Measurements from ENCODE around the gene NPIPB8.
"Not testable (repeated sequence)": the region's sequence is repeated elsewhere in the genome, so short reads cannot be mapped to it uniquely, and the experiment has no call there.

Gene NPIPB8

DNA sequence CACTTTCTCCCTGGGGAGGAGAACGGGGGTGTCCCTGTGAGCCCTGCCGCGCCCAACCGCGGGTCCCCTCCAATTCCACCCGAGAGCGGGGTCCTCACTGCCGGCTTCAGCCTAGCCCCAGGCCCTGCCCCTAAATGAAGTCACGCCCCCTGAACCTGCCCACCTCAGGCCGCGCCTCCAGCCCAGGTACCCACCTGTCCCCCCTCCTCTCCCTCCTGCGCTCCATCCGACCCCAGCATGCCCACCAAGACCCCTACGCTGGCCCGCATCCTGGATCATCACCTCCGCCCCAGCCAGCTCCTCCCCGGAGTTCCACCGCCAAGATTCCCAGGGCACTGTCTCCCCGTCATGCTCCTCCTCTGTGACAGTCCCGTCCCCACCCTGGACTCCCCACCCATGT lies 36.9 kb upstream of the NPIPB8 start:
- not testable (repeated sequence) for DNase-seq (ENCODE audit: low spot score in 2 of 2); H3K36me3 Mint-ChIP-seq; H3K4me1 Mint-ChIP-seq; H3K9me3 Mint-ChIP-seq; H3K27me3 Mint-ChIP-seq; H3K4me3 Mint-ChIP-seq; H3K27ac Mint-ChIP-seq; ATAC-seq (ENCODE audit: low read depth)

DNA sequence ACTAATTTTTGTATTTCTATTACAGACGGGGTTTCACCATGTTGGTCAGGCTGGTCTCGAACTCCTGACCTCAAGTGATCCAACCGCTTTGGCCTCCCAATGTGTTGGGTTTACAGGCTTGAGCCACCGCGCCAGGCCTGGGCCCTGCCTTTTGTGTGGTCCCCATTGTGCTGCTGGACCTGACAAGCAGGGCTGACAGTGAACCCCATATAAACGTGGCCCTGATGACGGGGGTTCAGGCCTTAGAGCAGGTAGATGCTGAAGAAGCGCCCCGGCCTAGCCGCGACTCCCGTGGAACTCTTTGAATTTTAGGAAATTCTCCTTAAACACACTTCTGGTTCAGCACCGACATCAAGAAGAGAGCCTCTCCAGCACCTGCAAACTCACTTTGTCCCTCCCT lies 36.3 kb upstream of the NPIPB8 start:
- not testable (repeated sequence) for DNase-seq (ENCODE audit: low spot score in 2 of 2); H3K27me3 Mint-ChIP-seq; ATAC-seq (ENCODE audit: low read depth); H3K36me3 Mint-ChIP-seq; H3K27ac Mint-ChIP-seq; H3K4me1 Mint-ChIP-seq; H3K9me3 Mint-ChIP-seq
- peak overlapping the region; percentile 51 for H3K4me3 Mint-ChIP-seq

DNA sequence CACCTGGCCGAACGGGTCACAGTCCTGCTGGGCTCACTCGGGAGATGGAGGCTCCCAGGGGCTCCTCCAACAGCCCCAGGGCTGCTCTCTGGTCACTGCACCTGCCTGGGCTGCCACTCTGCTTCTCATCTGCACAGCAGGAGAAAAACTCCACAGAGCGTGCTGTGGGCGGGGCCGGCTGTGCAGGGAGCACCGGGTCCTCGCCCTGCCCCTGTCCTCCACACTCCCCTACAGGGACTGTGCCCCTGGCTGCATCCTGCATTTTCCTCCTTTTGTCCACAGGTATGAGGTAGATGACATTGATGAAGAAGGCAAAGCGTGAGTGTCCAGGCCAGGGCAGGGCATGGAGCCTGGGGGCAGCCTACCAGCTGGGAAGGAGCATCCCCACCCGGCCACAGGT lies 35.8 kb upstream of the NPIPB8 start:
- not testable (repeated sequence) for ATAC-seq (ENCODE audit: low read depth); H3K27ac Mint-ChIP-seq; H3K27me3 Mint-ChIP-seq; H3K9me3 Mint-ChIP-seq; DNase-seq (ENCODE audit: low spot score in 2 of 2); H3K36me3 Mint-ChIP-seq; H3K4me1 Mint-ChIP-seq; H3K4me3 Mint-ChIP-seq

DNA sequence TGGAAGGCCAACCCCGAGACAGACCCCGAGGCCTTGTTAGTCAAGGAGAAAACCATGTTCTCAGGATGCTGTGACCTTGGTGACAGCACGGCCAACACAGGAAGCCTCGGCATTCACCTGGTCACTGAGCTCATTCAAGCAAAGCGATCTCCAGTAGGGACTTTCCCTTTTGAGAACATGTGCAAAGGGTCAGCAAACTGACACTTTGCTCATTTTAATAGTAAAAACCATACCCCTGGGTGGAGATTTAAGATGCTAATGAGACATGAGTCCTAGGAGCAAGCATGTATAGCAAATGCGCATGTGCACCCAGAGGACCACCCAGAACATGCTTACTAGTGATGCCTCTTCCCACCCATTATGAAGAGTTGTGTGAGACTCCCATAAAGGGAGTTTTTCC lies 35.3 kb upstream of the NPIPB8 start:
- no peak for ATAC-seq (ENCODE audit: low read depth)
- Mint-ChIP-seq H3K27ac (no peak overlapping the region), H3K27me3 (no peaks in the 10 kb centered on the region), H3K36me3 (no peaks in the 10 kb centered on the region), H3K4me3 (no peak overlapping the region), H3K4me1 (peaks cover 3% of the 10 kb centered on the region), H3K9me3 (no peaks in the 10 kb centered on the region)
- no peak for DNase-seq (ENCODE audit: low spot score in 2 of 2)

DNA sequence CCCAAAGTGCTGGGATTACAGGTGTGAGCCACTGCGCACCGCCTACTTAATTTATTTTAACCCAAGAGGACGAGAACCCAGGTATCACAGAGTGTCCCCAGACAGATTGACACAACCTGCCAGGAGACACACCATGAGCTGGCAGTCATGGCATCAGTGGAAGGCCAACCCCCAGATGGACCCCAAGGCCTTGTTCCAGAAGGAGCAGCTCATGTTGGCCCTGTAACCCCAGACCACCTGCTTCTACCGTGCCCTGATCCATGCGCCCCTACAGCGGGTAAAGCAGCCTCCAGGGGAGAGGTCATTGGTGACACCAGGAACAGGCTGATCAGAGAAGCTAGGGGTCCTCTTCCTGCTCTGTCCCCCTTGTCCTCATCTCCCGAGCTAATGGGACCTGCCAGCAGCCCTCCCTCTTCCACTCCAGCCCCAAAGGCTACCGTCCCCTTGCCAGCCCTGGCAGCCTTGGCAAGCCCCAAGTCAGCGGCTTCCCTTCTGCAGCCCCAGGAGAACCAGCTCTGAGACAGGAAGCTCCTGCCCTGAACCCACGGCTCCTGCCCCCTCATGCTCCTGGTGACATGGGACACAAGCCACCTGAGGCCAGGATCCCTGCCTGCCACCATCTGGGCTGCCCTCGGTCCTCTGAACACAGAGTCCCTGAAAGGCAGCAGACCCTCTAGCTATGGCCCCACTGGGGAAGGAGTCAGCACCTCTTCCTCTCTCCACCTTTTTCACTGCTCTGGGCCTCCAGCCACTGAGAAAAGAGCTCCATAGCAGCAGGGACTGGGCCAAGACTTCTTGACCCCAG lies 34.3 kb upstream of the NPIPB8 start:
- no peaks in the 10 kb centered on the region for H3K27me3 Mint-ChIP-seq
- peaks cover 3% of the 10 kb centered on the region for H3K4me1 Mint-ChIP-seq
- no peaks in the 10 kb centered on the region for H3K36me3 Mint-ChIP-seq
- DNase-seq (ENCODE audit: low spot score in 2 of 2) (no peak), ATAC-seq (ENCODE audit: low read depth) (no peak)
- no peak overlapping the region for H3K27ac Mint-ChIP-seq
- no peaks in the 10 kb centered on the region for H3K9me3 Mint-ChIP-seq
- no peak overlapping the region for H3K4me3 Mint-ChIP-seq

DNA sequence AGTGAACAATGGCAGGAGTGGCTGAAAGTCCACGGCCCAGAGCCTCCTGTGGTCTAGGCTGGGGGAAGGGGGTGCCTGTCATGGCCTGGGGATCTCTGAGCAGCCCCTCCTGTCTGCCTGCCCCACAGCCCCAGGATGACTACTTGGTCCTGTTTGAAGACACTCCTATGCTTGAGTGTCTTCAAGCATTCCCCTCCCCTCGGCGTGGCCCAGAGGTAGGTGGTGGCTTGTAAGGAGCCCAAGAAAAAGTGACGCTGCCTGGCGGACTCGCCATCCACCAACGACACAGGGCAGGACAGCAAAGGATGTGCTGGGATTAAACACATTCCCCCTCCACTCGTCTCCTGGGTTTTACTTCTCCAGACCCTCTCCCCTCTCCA lies 33.7 kb upstream of the NPIPB8 start:
- H3K9me3 Mint-ChIP-seq = no peaks in the 10 kb centered on the region
- no peak for DNase-seq (ENCODE audit: low spot score in 2 of 2)
- peaks cover 3% of the 10 kb centered on the region for H3K4me1 Mint-ChIP-seq
- no peak for ATAC-seq (ENCODE audit: low read depth)
- no peak overlapping the region for H3K4me3 Mint-ChIP-seq
- no peak overlapping the region for H3K27ac Mint-ChIP-seq
- H3K27me3 Mint-ChIP-seq = no peaks in the 10 kb centered on the region
- no peaks in the 10 kb centered on the region for H3K36me3 Mint-ChIP-seq

DNA sequence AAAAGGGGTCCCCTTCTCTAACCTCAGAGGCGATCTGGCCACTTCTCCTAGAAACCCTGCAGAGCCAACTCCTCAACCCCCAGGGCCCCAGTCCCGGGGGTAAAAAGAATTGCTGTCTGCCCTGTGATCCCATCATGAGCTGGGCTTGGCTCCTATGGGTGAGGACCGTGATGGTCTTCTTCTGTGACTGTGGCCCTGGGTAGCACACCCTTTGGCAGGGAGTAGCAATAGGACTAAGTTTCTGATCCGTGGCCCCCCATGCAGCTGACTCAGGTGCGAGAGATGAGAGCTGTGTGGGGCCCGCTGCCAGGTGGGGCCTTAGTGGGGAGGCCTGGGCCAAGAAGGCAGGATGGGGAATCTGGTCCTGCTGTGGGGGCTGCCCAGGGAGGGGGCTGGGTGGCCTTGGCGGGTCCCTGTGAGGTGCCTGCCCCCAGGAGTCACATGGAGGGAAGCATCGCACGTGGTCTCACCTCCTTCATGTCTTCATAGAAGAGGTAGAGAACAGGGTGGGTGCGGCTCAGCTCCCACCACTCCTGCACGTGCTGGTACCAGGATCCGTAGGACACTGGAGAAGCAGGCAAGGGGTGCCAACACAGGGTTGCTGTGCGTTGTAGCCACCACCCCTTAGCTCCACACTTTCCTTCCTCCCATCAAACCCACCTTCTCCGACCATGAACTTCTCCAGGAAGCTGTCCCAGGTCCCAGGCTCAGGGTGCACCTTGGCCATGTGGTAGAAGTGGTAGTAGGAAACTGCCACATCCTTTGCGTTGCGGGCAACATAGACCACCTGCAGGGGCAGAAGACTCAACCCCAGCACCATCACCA lies 31.4 kb upstream of the NPIPB8 start:
- DNase-seq (ENCODE audit: low spot score in 2 of 2) (no peak), ATAC-seq (ENCODE audit: low read depth) (no peak)
- no peaks in the 10 kb centered on the region for H3K36me3 Mint-ChIP-seq
- H3K4me1 Mint-ChIP-seq = peaks cover 5% of the 10 kb centered on the region
- H3K4me3 Mint-ChIP-seq = no peak overlapping the region
- no peaks in the 10 kb centered on the region for H3K9me3 Mint-ChIP-seq
- H3K27ac Mint-ChIP-seq = no peak overlapping the region
- H3K27me3 Mint-ChIP-seq = no peaks in the 10 kb centered on the region

DNA sequence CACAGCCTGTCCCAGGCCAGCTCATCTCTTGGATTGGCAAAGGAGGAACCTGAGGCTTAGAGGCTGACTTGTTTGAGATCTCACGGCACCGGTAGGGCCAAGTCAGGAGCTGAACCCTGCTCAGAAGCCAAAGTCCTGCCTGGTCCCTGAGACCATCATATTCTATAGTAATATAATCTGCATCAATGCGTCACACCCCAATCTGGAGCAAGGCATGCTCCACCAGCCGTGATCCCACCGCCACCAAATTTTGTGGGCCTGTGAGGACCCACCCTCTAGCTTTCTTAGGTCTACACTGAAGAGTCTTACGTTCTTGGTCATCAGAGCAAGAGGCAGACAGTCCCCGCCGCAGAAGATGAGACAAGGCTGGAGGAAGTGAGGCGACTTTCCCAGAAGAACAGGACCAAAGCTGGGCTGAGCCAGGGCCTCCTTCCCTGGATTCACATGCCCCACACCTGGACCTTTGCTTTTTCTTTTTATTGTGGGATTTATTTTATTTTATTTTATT lies 30.7 kb upstream of the NPIPB8 start:
- DNase-seq (ENCODE audit: low spot score in 2 of 2) (no peak), ATAC-seq (ENCODE audit: low read depth) (no peak)
- Mint-ChIP-seq H3K36me3 (no peaks in the 10 kb centered on the region), H3K9me3 (no peaks in the 10 kb centered on the region), H3K27ac (no peak overlapping the region), H3K4me3 (no peak overlapping the region), H3K27me3 (no peaks in the 10 kb centered on the region), H3K4me1 (peaks cover 5% of the 10 kb centered on the region)

DNA sequence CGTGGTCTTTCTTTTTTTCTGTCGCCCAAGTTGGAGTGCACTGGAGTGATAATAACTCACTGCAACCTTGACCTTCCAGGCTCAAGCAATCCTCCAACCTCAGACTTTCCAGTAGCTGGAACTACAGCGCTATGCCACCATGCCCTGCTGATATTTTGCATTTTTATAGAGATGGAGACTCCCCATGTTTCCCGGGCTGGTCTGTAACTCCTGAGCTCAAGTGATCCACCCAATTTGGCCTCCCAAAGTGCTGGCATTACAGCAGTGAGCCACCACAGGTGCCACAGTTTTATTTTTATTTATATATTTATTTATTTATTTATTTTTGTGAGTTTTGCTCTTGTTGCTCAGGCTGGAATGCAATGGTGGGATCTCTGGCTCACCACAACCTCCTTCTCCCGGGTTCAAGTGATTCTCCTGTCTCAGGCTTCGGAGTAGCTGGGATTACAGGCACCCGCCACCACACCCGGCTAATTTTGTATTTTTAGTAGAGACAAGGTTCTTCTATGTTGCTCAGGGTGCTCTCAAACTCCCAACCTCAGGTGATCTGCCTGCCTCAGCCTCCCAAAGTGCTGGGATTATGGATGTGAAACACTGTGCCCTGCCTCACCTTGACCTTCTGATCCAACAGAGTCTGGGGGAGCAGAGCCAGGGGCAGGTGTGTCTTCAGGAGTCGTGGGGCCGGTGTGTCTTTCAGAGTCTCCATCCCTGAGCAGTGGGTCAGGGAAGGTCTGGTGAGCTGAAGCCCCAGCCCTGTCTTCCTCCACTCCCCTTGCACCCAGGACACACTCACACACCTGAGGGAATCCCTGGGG lies 30.0 kb upstream of the NPIPB8 start:
- H3K36me3 Mint-ChIP-seq; H3K27ac Mint-ChIP-seq; DNase-seq (ENCODE audit: low spot score in 2 of 2); ATAC-seq (ENCODE audit: low read depth); H3K9me3 Mint-ChIP-seq; H3K27me3 Mint-ChIP-seq; H3K4me3 Mint-ChIP-seq; H3K4me1 Mint-ChIP-seq: not testable (repeated sequence)

DNA sequence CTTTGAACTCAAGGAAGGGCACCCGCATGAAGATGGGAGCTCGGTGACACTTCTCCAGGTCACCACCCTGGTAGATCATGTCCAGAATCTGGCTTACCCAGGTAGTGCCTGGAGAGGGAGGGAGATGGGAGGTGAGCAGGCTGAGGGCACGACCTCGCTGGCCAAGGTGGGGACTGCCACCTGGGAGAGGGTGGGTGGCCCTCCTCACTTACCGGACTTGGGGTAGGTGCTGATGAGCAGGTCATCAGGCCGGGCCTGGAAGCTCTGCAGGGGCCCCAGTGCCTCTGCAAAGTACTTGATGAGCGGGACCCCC lies 29.4 kb upstream of the NPIPB8 start:
- not testable (repeated sequence) for ATAC-seq (ENCODE audit: low read depth); H3K4me3 Mint-ChIP-seq; H3K9me3 Mint-ChIP-seq; H3K27ac Mint-ChIP-seq; H3K36me3 Mint-ChIP-seq; DNase-seq (ENCODE audit: low spot score in 2 of 2); H3K27me3 Mint-ChIP-seq; H3K4me1 Mint-ChIP-seq

DNA sequence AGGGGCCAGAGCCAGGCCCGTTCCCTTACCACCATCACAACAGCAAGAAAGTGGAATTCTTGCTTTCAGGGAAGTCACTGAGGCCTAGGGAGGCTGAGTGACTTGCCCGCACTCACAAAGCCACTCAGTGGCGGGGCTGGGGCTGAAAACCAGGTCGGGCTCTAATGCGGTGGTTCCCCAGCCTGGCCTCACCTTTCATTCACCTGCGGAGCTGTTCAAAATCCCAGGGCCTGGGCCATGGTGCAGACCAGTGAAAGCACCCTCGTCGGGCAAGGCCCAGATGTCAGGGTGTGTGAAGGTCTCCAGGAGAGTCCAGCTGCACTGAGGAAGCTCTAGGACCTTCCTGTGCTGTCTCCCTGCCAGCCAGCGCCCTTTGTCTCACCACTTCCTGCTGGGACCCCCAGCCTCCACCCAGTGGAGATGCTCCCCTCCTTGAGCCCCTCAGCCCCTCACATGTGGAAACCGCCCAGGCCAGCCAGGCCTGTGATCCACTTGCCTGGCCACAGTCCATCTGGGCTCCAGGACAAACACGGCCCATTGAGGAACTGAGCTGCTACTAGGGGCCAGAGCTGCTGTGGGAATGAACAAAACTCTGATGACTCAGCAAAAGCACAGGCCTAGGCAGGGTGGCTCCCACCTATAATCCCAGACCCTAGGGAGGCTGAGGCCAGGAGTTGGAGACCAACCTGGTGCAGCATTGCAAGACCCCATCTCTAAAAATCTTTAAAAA lies 28.8 kb upstream of the NPIPB8 start:
- not testable (repeated sequence) for H3K4me1 Mint-ChIP-seq; H3K27ac Mint-ChIP-seq; H3K36me3 Mint-ChIP-seq; ATAC-seq (ENCODE audit: low read depth); H3K27me3 Mint-ChIP-seq; H3K4me3 Mint-ChIP-seq; DNase-seq (ENCODE audit: low spot score in 2 of 2); H3K9me3 Mint-ChIP-seq

DNA sequence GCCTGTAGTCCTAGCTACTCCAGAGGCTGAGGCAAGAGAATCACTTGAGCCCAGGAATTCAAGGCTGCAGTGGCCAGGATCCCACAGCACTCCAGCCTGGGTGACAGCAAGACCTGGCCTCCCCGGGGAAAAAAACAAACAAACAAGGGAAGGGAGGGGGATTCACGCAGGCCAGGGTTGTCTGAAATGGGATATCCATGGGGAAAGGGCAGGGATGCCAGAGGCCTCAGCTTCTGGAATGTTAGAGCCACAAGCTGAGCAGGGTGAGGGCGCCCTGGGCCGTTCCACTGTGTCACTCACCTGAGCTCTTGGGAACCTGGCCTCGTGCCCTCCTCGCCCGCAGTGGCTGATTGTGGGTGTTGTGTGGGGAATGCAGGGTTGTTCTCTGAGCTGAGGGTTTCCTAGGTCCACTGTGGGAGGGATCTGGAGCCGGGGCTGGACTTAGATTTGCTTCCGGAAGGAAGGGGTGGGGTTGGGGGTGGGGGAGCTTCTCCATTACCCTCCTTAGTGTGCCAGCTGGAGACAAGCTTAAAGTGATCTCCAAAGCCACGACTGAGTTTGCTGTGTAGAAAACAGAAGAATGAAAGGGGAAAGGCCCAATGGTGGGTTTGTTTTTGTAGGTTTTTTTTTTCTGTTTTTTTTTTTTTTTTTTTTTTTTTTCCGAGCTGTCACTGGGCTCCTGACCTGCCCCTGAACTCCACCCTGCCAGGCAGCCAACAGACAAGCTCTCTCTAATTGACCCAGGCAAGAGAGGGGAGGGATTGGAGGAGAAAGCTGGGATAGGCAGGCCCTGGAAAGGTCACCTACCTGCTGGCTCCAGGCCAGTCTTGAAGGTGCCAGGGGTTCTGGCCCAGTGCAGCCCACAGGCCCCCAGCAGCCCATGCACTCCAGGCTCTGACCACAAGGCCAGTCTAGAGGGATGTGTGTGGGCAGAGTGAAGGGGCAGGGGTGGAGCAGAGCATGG lies 28.0 kb upstream of the NPIPB8 start, which contains the start of gene SULT1A1:
TSS of gene SULT1A1 (minus strand) at position 414 of the 964 bp plus-strand sequence. CDS start 1,189 bp downstream, outside the sequence.
- Mint-ChIP-seq H3K27ac (no peak within 1 kb of the TSS), H3K4me1 (peaks cover 3% of the 10 kb centered on the region), H3K27me3 (no peaks in the 10 kb centered on the region), H3K4me3 (no peak within 1 kb of the TSS), H3K9me3 (no peaks in the 10 kb centered on the region), H3K36me3 (no peaks in the 10 kb centered on the region)
- ATAC-seq (ENCODE audit: low read depth) (no peak), DNase-seq (ENCODE audit: low spot score in 2 of 2) (no peak)

Measured in memory B cell (primary cell).